OCI-LY1 (cell line): ENCODE results near the gene RAB15.

Experiments used
- CTCF ChIP-seq: fragments of 200-600 bp; sonication (generic), shearing (Covaris generic); IDR thresholded peaks from 2 replicates; pipeline ENCODE4 v1.5.1; 2017; ENCODE audit warnings: mild to moderate bottlenecking, antibody characterized with exemption, low read length, moderate library complexity, mixed read lengths
- EZH2 ChIP-seq: fragments of 200-600 bp; sonication (generic), shearing (Covaris generic); IDR thresholded peaks from 2 replicates; pipeline ENCODE4 v1.8.0; 2017; ENCODE audit warnings: borderline replicate concordance, mixed run types, mild to moderate bottlenecking, antibody characterized with exemption, low read length, moderate library complexity, mixed read lengths

GRCh38 chr14:64970041-64970440 is 2.1 kb downstream of the RAB15 start:
- TF ChIP-seq CTCF (no peak), EZH2 (no peak)
